GM21515 (cell line): ENCODE data around the gene GPBAR1.
"Not testable (repeated sequence)": the region's sequence is repeated elsewhere in the genome, so short reads cannot be mapped to it uniquely, and the experiment has no call there.

Source experiments
- ATAC-seq: cut with Tn5 transposase; IDR thresholded peaks from one replicate; pipeline ENCODE4 v1.9.1; 2021; ENCODE audit not compliant: unreplicated experiment

Gene GPBAR1

DNA sequence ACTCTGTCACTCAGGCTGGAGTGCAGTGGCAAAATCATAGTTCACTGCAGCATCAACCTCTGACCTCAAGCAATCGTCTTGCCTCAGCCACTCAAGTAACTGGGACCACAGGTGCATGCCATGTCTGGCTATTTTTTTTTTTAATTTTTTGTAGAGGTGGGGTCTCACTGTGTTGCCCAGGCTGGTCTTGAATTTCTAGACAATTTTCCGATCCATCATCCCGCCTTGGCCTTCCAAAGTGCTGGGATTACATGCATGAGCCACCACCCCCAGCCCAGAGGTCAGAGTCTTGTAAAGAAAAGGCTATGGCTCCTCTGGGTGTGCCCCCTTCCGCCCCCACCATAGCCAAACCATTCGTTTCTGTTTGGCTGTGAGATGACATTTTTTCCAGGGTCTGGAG, 44.6 kb downstream of the GPBAR1 start:
- no peak for ATAC-seq

- ATAC-seq: no peak
Observed at GRCh38 chr2:218306184-218306920, 45.5 kb downstream of the GPBAR1 start.

GRCh38 chr2:218307415-218308090, 46.7 kb downstream of the GPBAR1 start:
- ATAC-seq: no peak

- no peak for ATAC-seq
Observed at GRCh38 chr2:218310853-218311540, 50.2 kb downstream of the GPBAR1 start.

DNA sequence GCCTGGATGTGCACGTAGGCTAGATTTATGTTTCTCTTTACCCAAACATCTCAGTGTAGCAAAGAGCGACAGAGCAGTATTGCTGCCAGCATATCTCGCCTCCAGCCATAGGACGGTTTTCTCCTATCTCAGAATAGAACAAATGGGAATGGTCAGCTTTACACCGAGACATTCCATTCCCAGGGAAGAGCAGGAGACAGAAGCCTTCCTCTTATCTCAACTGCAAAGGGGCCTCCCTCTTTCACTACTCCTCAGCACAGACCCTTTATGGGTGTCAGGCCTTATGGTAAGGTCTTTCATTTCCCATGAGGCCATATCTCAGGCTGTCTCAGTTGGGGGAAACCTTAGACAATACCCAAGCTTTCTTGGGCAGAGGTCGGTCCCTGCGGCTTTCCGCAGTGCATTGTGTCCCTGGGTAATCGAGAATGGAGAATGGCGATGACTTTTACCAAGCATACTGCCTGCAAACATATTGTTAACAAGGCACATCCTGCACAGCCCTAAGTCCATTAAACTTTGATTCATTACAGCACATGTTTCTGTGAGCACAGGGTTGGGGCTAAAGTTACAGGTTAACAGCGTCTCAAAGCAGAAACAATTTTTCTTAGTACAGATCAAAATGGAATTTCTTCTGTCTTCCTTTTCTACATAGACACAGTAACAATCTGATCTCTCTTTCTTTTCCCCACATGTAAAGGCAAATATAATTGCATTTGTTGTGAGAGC, 50.9 kb downstream of the GPBAR1 start:
- not testable (repeated sequence) for ATAC-seq

DNA sequence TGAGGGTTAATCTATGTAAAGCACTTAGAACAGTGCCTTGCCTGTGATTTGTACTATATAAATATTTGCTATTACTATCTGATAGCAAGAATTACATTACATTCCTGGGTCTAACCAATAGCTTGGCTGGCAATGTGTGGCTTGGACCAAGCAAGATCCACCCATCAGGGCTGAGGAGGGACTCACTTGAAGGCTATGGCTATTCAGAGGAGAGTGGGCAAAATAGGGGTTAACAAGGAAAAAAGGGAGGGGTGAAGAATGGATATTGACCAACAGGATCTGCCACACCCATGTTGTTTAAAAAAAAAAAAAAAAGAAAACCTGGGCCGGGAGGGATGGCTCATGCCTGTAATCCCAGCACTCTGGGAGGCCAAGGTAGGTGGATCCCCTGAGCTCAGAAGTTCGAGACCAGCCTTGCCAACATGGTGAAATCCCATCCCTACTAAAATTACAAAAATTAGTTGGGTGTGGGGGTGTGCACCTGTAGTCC, 51.5 kb downstream of the GPBAR1 start:
- ATAC-seq: no peak

DNA sequence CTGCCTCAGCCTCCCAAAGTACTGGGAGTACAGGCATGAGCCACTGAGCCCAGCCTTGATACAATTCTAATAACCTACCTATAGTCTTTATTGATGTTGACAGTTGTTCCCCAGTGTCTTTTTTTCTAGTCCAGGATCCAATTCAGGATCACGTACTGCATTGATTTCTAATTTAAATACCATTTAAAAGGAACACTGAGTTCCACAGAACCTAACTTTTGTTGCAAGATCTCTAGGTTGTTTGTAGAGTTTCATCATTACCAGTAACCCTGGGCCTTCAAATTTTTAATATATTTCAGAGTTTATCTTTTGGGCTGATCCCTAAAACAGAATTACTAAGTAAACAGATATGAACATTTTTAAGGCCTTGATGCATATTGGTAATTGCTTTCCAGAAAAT, 52.5 kb downstream of the GPBAR1 start:
- ATAC-seq: no peak
